DOHH2 (cell line): ENCODE results near the gene RXRA.

Source experiments
- CTCF ChIP-seq: fragments of 200-600 bp; sonication (generic); IDR thresholded peaks from one replicate; pipeline ENCODE4 v1.5.1; 2014; ENCODE audit warnings: antibody characterized with exemption, mild to moderate bottlenecking, low read depth, low read length; ENCODE audit not compliant: poor library complexity, severe bottlenecking
- EZH2phosphoT487 ChIP-seq: fragments of 200-600 bp; sonication (generic); IDR thresholded peaks from 2 replicates; pipeline ENCODE4 v1.6.1; 2017; ENCODE audit warnings: borderline replicate concordance, mild to moderate bottlenecking, antibody characterized with exemption, low read length, moderate library complexity, mixed read lengths

- TF ChIP-seq CTCF (no peak), EZH2phosphoT487 (no peak)
Measured at GRCh38 chr9:134284273-134284672, 42.0 kb upstream of the RXRA start.
